ENCODE data around the gene AGBL1.

GRCh38 chr15:86337071-86337470, 257.4 kb downstream of the AGBL1 start:
- no peak for TF ChIP-seq POLR2A (IDR thresholded peaks at IDR 0.05; ENCODE audit: low read length)
- TF ChIP-seq GATA1 (IDR thresholded peaks at IDR 0.05; ENCODE audit: low read depth, low read length): no peak
